ENCODE data around the gene RPTN. TPM values are rescaled to one million over a fixed set of nuclear protein-coding genes. Genes with fewer than 3 reads are reported as not detected.
"Not testable (repeated sequence)": the region's sequence is repeated elsewhere in the genome, so short reads cannot be mapped to it uniquely, and the experiment has no call there.

Gene RPTN
- total RNA-seq, 1 experiment from 2014 or later = not detected

- no peak for DNase-seq (ENCODE audit: low read depth)
Measured at GRCh38 chr1:152165286-152166077, 6.5 kb upstream of the RPTN start.

- DNase-seq (ENCODE audit: low read depth) = no peak
Measured at GRCh38 chr1:152164517-152165136, 5.6 kb upstream of the RPTN start.

GRCh38 chr1:152162792-152163463, 3.9 kb upstream of the RPTN start:
- peak; percentile 74 for DNase-seq (ENCODE audit: low read depth)

- DNase-seq (ENCODE audit: low read depth) = no peak
Measured at GRCh38 chr1:152160576-152160975, 1.5 kb upstream of the RPTN start.

- no peak for DNase-seq (ENCODE audit: low read depth)
Measured at GRCh38 chr1:152153996-152154395, 5.0 kb downstream of the RPTN start.

GRCh38 chr1:152151646-152152045, 7.4 kb downstream of the RPTN start:
- no peak for DNase-seq (ENCODE audit: low read depth)

- no peak for DNase-seq (ENCODE audit: low read depth)
Measured at GRCh38 chr1:152148981-152149380, 10.0 kb downstream of the RPTN start.

- no peak for DNase-seq (ENCODE audit: low read depth)
Measured at GRCh38 chr1:152148051-152148450, 11.0 kb downstream of the RPTN start.

- DNase-seq (ENCODE audit: low read depth) = no peak
Measured at GRCh38 chr1:152145769-152146168, 13.3 kb downstream of the RPTN start.

GRCh38 chr1:152144674-152145183, 14.3 kb downstream of the RPTN start:
- not testable (repeated sequence) for DNase-seq (ENCODE audit: low read depth)

GRCh38 chr1:152143150-152143887, 15.7 kb downstream of the RPTN start:
- DNase-seq (ENCODE audit: low read depth) = no peak

GRCh38 chr1:152141971-152142584, 16.9 kb downstream of the RPTN start:
- peak; percentile 71 for DNase-seq (ENCODE audit: low read depth)

GRCh38 chr1:152137215-152137614, 21.8 kb downstream of the RPTN start:
- DNase-seq (ENCODE audit: low read depth) = no peak

- DNase-seq (ENCODE audit: low read depth) = no peak
Measured at GRCh38 chr1:152130186-152130585, 28.8 kb downstream of the RPTN start.

GRCh38 chr1:152127673-152128072, 31.4 kb downstream of the RPTN start:
- peak; percentile 32 for DNase-seq (ENCODE audit: low read depth)

- DNase-seq (ENCODE audit: low read depth) = no peak
Measured at GRCh38 chr1:152125834-152126443, 33.1 kb downstream of the RPTN start.

GRCh38 chr1:152118915-152119314, 40.1 kb downstream of the RPTN start:
- no peak for DNase-seq (ENCODE audit: low read depth)

- DNase-seq (ENCODE audit: low read depth) = no peak
Measured at GRCh38 chr1:152115344-152115743, 43.7 kb downstream of the RPTN start, which contains the start of gene TCHH. TSS of gene TCHH (minus strand) at chr1:152115444. CDS start at chr1:152114080, 1,364 bp downstream.

GRCh38 chr1:152112885-152113432, 46.1 kb downstream of the RPTN start:
- no peak for DNase-seq (ENCODE audit: low read depth)

- peak; percentile 53 for DNase-seq (ENCODE audit: low read depth)
Measured at GRCh38 chr1:152112101-152112884, 46.7 kb downstream of the RPTN start.

Measured in Daoy (cell line).